PC-9 (cell line): ENCODE data around the gene AKTIP.

Experiments used
- EZH2 ChIP-seq: fragments of 200-600 bp; sonication (generic); IDR thresholded peaks from 2 replicates; pipeline ENCODE4 v1.8.0; 2017; ENCODE audit warnings: antibody characterized with exemption, low read depth
- TF ChIP-seq, protein P1 (sequence below): fragments of 200-600 bp; sonication (generic); conservative IDR thresholded peaks from 2 replicates; pipeline ENCODE4 v1.6.1; 2017; ENCODE audit warnings: mixed run types, antibody characterized with exemption, mild to moderate bottlenecking, moderate library complexity

DNA sequence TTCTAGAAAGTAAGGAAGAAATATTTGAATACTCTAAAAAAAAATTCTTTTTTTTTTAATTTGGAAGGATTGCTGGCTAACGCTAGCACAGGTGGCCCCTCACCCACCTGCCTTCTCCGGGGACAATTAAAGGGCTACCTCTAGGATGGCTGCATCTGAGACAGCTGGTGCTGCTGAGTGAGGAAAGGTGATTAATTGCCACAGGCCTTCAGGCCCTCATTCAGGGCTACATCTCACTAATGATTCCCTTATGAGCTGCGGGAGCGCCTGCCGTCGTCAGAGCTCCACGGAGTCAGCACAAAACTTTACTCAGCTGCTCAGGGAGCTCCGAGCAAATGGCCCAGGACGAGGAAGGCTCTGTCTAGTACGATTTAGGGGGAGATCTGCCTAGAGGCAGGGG is 27.0 kb upstream of the AKTIP start:
- TF ChIP-seq, protein P1, sequence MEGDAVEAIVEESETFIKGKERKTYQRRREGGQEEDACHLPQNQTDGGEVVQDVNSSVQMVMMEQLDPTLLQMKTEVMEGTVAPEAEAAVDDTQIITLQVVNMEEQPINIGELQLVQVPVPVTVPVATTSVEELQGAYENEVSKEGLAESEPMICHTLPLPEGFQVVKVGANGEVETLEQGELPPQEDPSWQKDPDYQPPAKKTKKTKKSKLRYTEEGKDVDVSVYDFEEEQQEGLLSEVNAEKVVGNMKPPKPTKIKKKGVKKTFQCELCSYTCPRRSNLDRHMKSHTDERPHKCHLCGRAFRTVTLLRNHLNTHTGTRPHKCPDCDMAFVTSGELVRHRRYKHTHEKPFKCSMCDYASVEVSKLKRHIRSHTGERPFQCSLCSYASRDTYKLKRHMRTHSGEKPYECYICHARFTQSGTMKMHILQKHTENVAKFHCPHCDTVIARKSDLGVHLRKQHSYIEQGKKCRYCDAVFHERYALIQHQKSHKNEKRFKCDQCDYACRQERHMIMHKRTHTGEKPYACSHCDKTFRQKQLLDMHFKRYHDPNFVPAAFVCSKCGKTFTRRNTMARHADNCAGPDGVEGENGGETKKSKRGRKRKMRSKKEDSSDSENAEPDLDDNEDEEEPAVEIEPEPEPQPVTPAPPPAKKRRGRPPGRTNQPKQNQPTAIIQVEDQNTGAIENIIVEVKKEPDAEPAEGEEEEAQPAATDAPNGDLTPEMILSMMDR = no peak
- TF ChIP-seq EZH2 = no peak
